T follicular helper cell (primary cell): ENCODE measurements around the gene KLHL30.

Experiments used
- DNase-seq: peaks from one replicate; pipeline ENCODE4 v3.0.0-alpha.2; 2020; ENCODE audit warnings: low read depth

The KLHL30 gene

DNA sequence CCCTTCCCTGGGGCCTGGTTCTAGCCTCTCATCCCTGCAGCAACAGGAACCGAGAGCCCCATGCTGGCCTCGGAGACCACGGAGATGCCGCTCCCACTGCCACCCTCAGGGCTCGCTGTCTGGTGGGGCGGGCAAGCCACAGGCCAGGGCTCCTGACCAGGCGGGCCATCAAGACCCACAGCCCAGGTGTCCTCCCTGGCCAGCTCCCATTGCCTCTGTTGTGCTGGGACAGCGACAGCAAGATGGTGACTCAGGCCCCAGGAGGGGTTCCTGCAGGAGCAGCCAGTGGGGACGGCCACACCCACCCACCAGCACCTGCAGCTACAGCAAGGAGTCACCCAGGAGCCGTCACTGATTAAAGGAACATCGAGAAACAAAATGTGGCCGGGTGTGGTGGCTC lies 7.4 kb downstream of the KLHL30 start:
- DNase-seq = no peak

DNA sequence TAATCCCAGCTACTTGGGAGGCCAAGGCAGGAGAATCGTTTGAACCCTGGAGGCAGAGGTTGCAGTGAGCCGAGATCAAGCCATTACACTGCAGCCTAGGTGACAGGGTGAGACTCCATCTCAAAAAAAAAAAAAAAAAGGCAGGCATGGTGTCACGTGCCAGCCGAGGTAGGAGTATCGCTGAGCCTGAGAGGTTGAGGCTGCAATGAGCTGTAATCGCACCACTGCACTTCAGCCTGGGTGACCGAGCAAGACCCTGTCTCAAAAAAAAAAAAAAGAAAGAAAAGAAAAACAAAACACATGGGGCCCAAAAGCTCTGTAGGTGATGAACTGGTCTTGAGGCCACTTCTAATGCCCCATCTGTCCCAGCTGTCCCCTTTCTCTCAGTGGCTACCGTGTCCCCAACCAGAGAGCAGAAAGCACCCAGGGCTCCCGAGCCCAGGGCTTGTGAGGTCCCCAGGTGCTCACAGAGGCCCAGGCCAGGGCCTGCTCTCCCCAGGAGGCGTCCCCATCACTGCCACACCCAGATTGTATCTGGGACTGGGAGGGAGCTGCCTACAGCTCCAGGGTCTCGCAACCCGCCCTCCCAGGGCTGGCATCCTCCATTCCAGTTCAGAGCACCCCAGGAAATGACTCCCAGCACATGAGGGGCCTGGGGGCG lies 8.5 kb downstream of the KLHL30 start:
- no peak for DNase-seq

DNA sequence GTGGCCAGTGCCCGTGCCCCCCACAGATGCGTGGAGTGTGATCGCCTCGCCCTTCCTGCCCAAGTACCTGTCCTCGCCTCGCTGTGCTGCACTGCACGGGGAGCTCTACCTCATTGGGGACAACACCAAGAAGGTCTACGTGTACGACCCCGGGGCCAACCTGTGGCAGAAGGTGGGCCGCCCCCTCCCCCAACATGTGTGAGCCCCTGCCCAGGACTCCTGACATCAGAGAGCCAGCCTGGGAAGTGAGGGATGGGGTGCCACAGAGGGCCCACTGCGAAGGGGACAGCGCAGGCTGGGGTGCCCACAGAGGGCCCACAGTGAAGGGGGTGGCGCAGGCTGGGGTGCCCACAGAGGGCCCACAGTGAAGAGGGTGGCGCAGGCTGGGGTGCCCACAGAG lies 10.5 kb downstream of the KLHL30 start:
- DNase-seq = no peak

DNA sequence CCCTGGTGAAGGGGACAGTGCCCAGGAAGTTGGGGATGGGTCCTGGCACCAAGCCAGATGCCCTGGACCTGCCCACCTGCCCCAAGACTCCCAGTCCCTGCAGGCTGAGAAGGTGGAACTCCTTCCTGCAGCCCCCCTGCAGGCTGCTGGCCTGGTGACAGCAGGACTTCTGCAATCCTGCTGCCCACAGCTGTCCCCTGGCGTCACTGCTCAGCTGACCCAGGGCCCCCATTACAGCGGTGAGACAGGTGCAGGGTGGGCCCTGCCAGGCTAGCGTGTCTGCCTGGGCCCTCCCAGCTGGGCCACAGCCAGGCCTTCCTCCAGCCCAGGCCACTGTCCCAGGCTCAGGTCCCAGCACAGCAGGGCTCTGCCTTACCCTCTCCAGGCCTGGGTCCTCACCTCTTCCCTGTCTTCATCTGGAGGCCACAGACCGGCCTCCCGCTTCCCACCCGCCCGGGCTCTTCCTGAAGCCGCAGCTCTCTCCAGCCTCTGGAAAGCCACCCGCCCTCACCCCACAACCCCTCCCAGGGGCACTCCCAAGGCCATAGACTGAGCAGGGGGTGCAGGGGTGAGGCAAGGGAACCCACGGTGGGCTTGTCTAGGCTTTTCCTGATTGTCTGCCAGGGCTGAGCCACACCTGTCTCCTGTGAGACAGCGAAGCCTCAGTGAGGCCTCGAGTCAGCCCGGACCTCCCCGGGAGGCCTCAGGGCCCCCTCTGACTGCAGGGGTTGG lies 11.5 kb downstream of the KLHL30 start:
- no peak for DNase-seq

DNA sequence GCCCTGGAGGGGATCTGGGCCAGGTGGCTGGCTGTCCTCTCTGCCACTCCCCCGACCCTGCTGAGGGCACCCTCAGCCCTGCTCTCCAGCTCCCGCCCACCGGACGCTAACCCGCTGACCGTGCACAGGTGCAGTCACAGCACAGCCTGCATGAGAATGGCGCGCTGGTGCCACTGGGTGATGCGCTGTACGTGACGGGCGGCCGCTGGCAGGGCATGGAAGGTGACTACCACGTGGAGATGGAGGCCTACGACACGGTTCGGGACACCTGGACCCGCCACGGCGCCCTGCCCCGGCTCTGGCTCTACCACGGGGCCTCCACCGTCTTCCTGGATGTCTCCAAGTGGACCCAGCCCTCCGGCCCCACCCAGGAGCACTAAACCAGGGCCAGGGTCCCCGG lies 12.2 kb downstream of the KLHL30 start:
- no peak for DNase-seq

DNA sequence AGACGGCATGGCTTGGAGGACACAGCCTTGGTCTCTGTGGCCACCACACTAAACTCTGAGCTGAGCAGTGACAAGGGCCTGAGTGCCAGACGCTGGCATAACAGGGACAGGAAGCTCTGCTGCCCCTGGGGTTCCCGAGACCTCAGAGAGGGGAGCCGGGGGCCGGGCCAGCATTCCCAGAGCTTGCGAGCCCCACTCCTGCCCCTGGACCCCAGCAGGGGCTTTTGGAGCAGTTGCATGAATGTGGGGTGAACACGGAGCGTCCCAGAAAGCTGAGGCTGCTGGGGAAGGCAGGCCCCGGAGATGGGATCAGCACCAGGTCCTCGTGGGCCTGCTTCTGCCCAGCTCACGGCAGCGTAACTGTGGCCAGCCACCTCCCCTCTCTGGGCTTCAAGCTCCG lies 12.7 kb downstream of the KLHL30 start:
- DNase-seq = no peak

DNA sequence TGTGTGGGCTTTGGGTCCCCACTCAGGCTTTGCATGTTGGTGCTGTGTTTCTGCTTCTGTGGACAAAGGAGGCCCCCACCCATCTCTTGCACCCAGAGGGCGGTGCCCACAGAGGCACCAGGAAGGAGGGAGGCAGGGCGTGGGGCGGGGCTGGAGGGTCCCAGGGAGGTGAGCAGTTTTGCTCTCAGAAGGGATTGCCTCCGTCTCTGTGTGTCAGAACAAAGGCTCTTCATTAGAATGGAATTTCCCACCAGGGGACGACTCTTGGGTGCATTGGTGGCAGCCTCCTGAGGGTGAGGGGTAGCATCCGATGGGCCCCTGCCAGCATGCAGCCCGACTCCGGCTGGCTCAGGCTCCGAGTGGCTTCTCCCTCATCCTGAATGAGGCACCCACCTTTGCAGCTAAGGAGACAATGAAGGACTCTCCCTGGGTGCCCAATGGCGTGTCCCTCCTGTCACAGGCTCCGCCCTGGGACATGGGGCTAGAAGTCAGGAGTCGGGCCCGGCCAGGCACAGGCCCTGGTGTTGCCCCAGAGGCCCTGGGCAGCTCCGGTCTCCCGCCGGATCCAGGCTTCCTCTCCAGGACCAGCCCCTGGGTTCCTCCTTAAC lies 13.3 kb downstream of the KLHL30 start:
- DNase-seq = no peak

DNA sequence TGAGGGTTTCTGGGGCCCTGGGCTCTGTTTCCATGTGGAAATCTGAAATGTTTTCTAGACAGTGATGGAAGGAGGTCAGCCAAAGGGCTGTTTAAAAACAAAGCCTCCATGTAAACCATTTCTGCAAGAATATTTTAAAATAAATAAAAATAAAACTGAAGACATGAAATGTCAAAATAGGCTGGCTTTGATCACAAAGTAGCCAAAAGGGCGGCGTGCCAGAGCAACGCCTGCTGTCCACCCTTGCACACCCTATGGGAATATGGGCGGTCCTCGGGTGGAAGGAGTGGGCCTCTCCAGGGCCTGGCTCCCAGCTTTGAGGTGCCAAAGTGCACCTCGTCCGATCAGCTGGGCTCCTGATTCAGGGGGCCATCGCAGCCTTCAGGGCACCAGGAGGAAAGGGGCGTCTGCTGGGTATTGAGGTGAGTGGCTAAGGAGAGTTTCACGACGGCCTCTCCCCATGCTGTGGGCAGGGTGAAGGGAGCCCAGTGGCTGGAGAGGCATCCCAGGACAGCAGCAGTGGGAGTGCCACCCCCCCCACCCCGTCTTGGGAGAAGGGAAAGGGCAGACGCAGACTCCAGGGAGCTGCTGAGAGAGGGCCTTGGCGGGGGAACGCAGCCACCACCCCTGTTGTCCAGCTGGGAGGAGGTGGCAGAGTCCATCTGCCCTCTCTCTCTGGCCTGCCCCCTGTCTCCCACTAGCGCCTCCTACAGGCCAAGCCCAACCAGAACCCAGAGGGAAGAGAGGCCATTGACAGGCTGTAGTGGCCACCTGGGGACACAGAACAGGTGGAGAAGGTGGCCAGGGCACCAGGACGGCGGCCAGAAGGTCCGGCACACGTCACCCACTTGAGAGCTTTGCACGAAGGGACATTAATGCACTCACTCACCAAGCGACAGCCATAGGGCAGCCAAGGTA lies 14.6 kb downstream of the KLHL30 start:
- DNase-seq = no peak

DNA sequence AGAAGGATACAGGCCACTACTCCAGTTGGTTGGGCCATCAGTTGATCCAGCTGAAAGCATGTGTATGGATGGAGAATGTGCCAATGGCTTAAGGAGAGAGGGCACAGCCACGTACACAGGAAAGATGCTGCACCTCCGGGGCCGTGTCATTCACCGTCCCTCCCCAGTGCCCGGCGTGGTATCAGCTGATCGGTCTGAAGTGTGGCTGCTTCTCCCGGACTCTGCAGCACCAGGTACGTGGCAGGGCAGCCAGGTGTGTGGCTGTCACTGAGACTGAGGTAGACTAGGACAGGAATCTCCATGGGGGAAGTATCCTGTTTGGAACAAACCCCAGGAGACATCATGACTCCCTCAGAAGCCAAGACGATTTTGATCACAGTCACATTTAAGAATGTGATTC lies 16.1 kb downstream of the KLHL30 start:
- DNase-seq = no peak

DNA sequence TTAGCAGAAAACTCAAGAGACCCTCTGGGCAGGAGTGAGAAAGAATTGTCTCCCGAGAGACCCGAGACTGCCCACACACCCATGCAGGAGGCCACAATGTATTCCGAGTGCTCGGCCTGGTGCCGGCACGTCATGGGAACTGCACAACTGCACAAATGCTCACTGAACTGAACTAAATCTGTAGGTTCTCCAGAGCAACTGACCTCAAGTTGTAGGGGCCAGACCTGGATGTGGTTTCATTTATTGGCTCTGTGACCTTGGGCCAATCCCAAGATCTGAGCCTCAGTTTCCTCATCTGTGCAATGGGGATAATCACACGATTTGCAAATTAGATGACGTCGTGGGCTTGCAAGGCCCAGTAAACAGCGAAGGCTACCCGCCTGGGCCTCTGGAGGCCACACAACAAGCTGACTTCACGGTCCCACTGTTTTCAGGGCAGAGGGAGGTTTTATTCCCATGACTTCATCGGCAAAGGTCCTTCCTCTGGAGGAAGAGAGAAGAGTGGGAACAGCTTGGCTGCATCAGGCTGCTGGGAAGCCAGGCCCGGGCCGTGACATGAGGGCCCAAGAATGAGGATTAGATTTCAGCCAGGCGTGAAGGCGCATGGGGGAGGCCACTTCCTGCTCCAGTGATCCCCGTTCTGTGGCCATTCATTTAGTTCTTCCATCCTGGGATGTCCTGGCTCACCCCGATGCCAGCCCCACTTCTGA lies 16.7 kb downstream of the KLHL30 start:
- DNase-seq = no peak

DNA sequence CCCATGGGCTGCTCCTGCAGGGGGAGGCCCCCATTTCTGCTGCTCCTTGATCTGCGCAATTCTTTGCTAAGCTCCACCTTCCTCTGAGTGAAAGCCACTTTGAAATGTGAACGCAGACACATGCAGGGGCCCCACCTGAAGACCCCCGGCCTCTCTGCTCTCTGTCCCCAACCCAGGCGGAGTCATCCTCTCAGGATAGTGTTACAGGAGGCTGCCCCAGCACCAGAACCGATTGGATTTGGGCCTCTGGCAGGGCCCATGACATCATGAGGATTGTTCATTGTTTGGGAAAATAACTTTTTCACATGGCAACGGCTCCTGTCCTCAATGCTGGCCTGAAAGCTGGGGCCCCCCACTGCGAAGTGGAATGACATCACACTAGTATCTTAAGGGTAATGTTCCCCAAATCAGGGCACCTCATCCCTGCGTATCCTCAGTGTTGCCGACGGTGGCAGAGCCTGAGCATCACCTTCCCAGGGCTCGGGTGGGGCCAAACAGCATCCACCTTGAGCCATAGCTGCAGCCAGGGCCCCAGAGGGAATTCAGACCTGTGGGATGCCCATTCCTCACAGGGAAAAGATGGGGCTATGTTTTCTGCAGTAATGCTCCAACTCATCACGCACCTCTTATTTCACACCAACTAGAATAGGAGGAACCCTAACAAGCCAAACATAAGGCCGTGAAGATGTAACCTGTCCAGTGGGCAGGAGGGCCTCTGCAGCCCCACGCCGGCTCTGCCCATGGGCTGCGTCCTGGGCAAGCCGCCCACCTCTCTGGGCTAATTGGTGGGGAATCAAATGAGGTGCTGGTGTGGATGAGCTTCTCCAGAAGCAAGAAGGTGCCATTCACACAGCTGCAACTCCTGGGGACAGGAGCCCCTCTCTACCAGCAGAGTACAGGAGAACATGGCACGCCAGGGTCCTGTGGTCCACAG lies 17.6 kb downstream of the KLHL30 start:
- no peak for DNase-seq

DNA sequence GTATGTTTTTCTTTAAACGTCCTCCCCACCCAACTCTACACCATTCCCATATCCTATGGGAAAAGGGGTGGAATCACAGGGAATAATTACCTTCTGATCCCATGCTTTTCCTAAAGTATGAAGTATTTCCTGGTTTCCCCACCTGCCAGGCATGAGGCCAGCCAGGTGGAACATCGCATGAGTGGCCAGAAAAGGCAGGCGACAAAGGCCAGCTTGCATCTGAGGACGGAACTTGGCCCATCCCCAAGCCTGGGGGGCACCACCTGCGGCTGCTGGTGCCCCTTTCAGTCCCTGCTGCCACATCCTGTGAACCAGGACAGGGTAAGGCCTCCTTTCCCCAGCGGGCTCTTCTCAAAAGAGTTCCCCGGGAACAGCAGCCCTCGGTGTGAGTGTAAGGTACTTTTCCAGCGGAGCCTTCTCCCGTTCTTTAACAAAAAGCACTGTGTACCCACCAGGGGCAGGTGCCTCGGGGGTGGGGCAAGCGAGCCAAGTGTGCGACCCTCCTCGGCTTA lies 19.1 kb downstream of the KLHL30 start:
- DNase-seq = no peak

DNA sequence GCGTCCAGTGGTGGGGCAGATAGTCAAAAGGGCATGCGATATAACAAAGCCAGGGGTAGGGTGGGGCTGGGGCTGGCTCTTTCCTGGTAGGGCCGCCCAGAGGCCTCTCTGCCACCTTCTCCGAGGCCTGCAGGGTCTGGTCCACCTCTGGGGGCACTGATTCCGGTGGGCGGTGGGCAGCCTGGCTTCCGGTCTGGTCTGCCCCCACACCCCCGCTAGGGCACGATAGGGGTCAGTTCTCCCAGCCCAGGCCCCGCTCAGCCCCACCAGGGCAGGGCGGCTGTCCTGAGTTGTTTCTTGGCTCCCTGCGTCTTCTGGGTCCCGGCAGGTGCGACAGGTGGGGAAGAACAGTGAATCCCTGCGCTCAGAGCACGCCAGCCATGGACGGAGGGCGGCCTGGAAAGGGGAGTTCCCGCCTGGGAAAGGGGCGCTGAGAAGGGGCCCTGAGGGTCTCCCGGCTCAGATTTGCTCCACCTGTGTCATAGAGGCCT lies 19.6 kb downstream of the KLHL30 start:
- DNase-seq = no peak

DNA sequence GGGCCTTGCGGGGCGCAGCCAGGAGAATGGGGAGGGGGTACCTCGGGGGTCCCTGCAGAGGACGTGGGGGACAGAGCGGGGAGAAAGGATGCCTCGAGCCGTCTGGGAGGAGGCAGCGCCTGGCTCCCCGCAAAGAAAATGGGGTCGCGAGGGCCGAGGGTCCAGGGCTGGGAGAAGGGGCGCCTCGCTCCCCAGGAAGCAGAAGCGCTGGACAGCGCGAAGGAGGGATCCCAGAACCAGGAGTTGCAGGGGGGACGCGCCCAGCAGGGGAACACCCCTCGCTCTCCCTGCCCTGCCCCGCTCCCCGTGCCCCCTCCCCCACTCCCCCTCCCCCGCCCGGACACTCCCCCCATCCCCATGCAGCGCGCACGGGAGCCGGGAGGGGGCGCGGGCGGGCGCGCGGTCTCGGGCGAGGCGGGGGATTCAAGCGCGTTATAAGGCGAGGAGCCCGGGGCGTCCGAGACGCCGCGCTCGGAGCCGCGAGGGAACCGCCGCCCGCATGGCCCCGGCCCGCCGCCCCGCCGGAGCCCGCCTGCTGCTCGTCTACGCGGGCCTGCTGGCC lies 20.1 kb downstream of the KLHL30 start, which contains the start of gene ERFE:
Gene ERFE (plus strand): TSS at position 462 of the 562 bp plus-strand sequence. CDS start 38 bp downstream, at position 500.
- DNase-seq = no peak

DNA sequence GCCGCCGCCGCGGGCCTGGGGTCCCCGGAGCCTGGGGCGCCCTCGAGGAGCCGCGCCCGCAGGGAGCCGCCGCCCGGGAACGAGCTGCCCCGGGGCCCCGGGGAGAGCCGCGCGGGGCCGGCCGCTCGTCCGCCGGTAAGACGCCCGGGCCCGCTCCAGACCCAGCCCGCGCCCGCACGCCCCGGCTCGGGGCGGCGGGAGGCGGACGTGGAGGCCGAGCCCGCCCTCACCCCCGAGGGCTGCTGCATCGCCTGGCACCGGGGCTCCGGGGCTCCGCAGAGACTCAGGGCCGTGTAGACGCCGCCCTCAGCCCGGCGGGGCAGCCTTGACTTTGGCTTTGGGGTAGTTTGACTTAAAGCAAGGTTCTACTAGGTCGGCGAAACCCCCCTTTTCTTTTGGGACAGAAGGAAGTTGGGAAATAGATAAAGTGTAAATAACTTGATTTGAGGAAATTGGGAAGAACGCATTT lies 20.6 kb downstream of the KLHL30 start:
- DNase-seq = no peak

DNA sequence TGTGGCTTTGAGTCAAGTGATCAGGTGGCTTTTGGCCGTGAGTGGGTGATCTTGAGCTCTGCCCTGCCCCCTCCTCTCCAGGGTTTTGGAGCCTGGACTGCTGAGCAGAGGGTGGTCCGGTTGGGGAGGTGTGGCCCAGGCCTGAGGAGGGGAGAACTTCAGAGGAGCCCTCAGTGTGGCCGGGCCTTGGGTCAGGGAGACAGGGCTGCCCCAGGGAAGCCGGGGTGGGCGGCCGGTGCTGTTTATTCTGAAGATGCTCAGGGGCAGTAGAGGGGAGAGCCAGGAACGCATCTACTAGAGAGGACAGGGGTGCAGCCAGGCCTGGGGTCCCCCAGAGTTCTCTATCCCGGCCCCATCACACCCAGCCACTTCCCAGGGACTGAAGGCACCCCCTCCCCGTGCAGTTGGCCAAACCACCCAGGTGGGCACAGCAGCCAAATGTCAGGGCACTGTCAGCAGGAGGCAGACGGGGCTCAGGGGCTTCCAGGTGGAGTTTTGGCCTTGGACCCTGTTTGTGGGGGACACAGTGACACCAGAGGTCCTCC lies 21.3 kb downstream of the KLHL30 start:
- no peak for DNase-seq

DNA sequence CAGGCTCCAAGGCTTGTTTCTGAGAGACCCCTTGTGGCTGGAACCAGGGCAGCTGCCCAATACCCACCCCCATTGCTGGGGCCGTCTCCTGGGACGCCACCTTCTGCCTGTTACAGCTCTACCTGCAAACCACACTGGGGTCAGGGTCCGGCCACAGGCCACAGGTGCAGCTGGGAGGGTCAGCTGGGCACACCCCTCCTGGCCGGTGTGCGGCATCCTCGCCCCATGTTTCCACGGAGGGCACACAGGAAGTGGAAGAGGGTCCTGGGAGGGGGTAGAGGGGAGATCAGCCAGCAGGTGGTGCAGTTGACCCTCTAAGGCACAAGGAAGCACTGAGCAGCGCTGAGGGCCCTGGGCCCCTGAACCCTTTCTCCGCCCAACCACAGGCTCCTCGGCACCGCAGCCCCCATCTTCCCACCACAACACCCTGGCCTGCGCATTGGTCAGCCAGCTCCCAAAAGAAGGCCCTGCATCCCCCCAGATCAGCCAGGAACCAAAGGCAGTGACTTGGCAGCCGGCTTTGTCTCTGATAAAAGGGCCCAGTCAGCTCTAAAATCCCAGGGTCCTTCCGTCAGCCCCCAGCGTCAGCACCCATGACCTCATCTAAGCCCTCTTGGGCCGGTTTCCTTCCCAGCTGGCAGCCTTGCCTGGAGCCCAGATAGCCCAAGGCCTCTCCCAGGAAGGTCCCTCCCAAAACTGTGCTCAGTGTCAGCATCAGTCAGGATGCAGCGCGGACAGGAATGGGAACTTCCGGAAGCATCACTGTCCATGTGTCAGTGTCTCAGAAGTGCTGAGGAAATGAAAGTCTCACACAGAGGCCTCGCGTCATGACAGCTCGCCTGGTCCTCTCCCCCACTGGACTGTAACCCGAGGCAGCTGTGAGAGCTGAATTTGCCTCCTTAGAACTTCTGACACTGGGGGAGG lies 22.0 kb downstream of the KLHL30 start:
- no peak for DNase-seq
